Measurements from ENCODE around the gene ZNF576.
"Not testable (repeated sequence)": the region's sequence is repeated elsewhere in the genome, so short reads cannot be mapped to it uniquely, and the experiment has no call there.

ZNF576 gene

DNA sequence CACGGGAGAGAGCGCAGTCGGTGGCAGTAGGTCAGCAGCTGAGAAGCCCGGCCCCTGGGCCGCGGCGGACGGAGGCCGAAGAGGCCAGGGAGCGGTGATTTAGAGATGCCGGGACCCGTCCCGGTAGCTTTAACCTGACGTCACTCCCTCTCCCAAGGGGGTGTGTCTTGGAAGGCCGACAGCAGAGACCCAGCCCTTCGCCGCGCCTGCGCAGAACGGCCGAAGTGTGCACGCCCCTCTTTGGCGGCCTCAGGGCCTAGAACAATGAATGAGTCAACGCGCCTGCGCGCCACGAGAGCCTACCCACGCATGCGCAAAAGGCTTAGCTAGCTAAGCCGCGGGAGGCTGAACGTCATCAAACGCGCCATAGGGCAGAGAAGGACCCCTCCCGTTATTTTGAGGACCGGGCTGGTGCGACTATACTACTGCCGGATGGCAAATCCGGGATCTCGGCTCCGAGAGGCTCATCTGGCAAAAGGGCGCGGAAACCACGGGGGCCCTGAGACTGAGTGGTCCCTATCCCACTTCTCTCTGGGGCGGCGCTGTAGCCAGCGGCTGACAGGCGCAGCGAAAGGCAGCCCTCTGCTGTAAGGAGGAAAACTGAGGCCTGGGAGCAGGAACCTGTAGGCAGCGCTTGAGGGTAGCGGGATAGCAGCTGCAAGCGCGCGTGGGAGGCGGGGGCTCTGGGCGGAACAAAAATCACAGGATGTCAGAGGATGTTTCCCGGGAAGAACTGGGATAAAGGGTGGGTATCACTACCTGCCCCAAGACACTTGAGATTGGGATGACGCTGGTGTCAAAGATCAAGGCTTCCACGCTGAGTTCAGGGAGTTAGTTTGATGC, at the start of gene ZNF576, which contains the start of gene IRGQ:
TSS of gene ZNF576 (plus strand) at position 597 of the 843 bp plus-strand sequence. CDS start 514 bp downstream, outside the sequence.
TSS of gene IRGQ (minus strand) at position 136 of the 843 bp plus-strand sequence. CDS start 796 bp downstream, outside the sequence.
- in situ Hi-C loops (cut with HindIII; ENCODE audit: low pct_unique_long_range_greater_than_20kb, low sequenced_read_pairs), result no loop called here
- peak; percentile 87 to 98 for DNase-seq (ENCODE audit: low read depth in 1 of 2, low spot score in 1 of 2)
- no peak for TF ChIP-seq JUND (IDR thresholded peaks at IDR 0.05; ENCODE audit: low read depth)

DNA sequence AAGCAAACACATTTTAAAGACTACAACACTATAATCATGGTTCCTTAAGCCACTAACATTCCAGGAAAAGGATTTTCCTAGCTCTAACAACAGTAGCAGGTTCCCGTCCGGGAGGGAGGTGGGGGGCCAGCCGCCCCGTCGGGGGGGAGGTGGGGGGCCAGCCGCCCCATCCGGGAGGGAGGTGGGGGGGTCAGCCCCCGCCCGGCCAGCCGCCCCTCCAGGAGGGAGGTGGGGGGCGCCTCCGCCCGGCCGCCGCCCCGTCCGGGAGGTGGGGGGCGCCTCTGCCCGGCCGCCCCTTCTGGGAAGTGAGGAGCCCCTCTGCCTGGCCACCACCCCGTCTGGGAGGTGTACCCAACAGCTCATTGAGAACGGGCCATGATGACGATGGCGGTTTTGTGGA, 48.5 kb upstream of the ZNF576 start:
- DNase-seq (ENCODE audit: low read depth in 1 of 2, low spot score in 1 of 2); in situ Hi-C loops (cut with HindIII; ENCODE audit: low pct_unique_long_range_greater_than_20kb, low sequenced_read_pairs): not testable (repeated sequence)

- no peak for DNase-seq (ENCODE audit: low read depth in 1 of 2, low spot score in 1 of 2)
- no peak for TF ChIP-seq JUND (IDR thresholded peaks at IDR 0.05; ENCODE audit: low read depth)
- in situ Hi-C loops (cut with HindIII; ENCODE audit: low pct_unique_long_range_greater_than_20kb, low sequenced_read_pairs), result no loop called here
These were observed 47.7 kb upstream of the ZNF576 start for GRCh38 chr19:43548706-43549105.

GRCh38 chr19:43551399-43552197, 44.8 kb upstream of the ZNF576 start:
- TF ChIP-seq JUND (IDR thresholded peaks at IDR 0.05; ENCODE audit: low read depth), result no peak
- in situ Hi-C loops (cut with HindIII; ENCODE audit: low pct_unique_long_range_greater_than_20kb, low sequenced_read_pairs), result no loop called here

DNA sequence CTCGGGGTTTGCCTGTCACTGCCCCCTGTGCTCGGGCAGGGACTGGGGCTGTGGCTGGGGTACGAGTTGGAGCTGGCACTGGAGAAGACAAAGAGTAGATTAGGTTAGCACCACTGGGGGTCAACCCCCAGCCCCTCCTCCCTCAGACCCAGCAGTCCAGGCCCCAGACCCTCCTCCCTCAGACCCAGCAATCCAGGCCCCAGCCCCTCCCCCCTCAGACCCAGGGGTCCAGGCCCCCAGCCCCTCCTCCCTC, 44.3 kb upstream of the ZNF576 start:
- no peak for DNase-seq (ENCODE audit: low read depth in 1 of 2, low spot score in 1 of 2)
- in situ Hi-C loops (cut with HindIII; ENCODE audit: low pct_unique_long_range_greater_than_20kb, low sequenced_read_pairs), result no loop called here

More at GRCh38 chr19:43551399-43552197, 44.8 kb upstream of the ZNF576 start:
- DNase-seq (ENCODE audit: low read depth in 1 of 2, low spot score in 1 of 2), result no peak

GRCh38 chr19:43552616-43553015, 43.8 kb upstream of the ZNF576 start:
- DNase-seq (ENCODE audit: low read depth in 1 of 2, low spot score in 1 of 2), result no peak
- no peak for TF ChIP-seq JUND (IDR thresholded peaks at IDR 0.05; ENCODE audit: low read depth)
- in situ Hi-C loops (cut with HindIII; ENCODE audit: low pct_unique_long_range_greater_than_20kb, low sequenced_read_pairs), result no loop called here

More for the DNA sequence above, 44.3 kb upstream of the ZNF576 start:
- TF ChIP-seq JUND (IDR thresholded peaks at IDR 0.05; ENCODE audit: low read depth), result no peak

- TF ChIP-seq JUND (IDR thresholded peaks at IDR 0.05; ENCODE audit: low read depth), result no peak
- DNase-seq (ENCODE audit: low read depth in 1 of 2, low spot score in 1 of 2), result no peak
- in situ Hi-C loops (cut with HindIII; ENCODE audit: low pct_unique_long_range_greater_than_20kb, low sequenced_read_pairs), result no loop called here
These were observed 42.7 kb upstream of the ZNF576 start for GRCh38 chr19:43553656-43554055.

GRCh38 chr19:43554317-43554895, 42.0 kb upstream of the ZNF576 start:
- DNase-seq (ENCODE audit: low read depth in 1 of 2, low spot score in 1 of 2), result no peak
- no peak for TF ChIP-seq JUND (IDR thresholded peaks at IDR 0.05; ENCODE audit: low read depth)
- in situ Hi-C loops (cut with HindIII; ENCODE audit: low pct_unique_long_range_greater_than_20kb, low sequenced_read_pairs), result no loop called here

DNA sequence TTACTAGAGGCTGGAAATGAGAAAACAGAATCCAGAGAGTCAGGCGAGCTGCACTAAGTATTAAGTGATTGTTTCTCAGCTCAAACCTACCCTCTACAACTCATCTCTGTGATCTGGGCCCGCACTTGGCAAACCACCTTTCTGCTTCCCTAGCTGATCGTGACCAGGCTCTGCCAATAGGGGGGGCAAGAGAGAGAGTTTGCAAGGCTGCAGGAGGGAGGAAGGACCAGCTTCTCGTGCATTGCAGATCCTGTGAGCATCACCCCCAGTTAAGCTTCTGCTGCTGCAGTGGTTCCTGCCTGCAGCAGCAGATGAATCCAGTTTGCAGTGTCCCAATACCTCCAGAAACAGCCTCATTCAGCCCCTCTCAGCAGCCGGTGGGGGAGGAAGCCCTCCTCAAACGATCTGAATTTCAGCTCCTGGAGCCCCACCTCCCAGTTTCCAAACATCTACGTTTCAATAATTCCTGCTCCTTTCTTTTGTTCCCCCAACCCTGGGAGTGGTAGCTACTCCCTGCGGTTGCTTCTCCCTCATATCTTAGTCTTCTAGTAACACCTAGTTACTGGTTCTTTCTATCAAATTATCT, 41.1 kb upstream of the ZNF576 start:
- TF ChIP-seq JUND (IDR thresholded peaks at IDR 0.05; ENCODE audit: low read depth), result no peak
- in situ Hi-C loops (cut with HindIII; ENCODE audit: low pct_unique_long_range_greater_than_20kb, low sequenced_read_pairs), result no loop called here
- peak; percentile 76 to 77 for DNase-seq (ENCODE audit: low read depth in 1 of 2, low spot score in 1 of 2)

DNA sequence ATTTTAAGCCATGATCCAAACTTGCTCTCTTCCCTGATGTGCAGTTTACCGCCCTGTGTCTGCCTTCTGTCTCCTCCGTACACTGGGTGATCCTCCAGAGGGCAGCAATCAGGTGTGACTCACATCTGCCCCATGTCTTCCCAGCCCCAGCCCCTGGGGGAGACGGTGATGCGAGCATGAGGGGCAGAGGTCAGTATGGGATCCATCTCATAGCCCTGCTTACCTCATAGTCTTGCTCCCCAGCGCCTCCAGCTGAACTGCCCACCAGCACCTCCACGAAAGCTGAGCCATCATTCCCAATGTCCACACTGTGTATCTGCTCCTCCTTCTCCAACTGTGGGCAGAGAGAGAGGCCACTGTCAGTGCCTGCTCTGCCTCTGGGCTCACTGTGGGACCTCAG, 35.7 kb upstream of the ZNF576 start:
- in situ Hi-C loops (cut with HindIII; ENCODE audit: low pct_unique_long_range_greater_than_20kb, low sequenced_read_pairs), result no loop called here
- DNase-seq (ENCODE audit: low read depth in 1 of 2, low spot score in 1 of 2), result no peak

DNA sequence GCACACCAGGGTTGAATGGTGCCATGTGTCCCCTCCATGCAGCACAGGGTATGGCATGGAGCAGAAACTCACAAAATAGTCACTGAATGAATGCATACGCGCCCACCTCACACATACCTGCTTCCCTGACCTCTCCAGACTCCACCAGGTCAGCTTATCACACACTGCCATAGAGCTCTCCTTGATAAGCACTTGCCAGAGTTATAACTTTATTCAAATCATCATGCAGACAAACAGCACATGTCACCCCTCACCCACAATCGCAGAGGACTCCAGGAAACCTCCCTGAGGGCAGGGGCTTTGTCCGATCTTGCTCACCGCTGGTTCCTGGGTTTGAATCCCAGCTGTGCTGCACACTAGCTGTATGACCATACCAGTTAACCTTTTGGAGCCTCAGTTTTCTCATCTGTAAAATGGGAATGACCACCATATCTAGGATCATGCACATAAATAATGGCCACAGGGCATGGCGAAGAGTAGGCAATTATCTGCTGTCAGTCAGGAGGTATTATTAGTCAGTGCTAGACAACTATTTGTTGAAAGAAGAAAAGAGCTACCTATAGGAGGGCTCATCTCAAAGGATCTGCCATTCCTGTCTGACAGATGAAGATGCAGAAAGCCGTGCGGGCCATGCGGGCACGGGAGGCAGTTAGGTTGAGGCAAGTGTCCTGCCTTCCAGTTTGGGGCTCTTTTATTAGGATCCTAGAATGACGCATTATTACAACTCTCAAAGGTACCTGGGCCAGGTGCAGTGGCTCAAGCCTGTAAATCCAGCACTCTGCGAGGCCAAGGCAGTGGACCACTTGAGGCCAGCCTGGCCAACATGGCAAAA, 35.0 kb upstream of the ZNF576 start:
- no peak for TF ChIP-seq JUND (IDR thresholded peaks at IDR 0.05; ENCODE audit: low read depth)
- in situ Hi-C loops (cut with HindIII; ENCODE audit: low pct_unique_long_range_greater_than_20kb, low sequenced_read_pairs), result no loop called here
- no peak for DNase-seq (ENCODE audit: low read depth in 1 of 2, low spot score in 1 of 2)

More for the DNA sequence above, 35.7 kb upstream of the ZNF576 start:
- no peak for TF ChIP-seq JUND (IDR thresholded peaks at IDR 0.05; ENCODE audit: low read depth)

- in situ Hi-C loops (cut with HindIII; ENCODE audit: low pct_unique_long_range_greater_than_20kb, low sequenced_read_pairs), result no loop called here
- TF ChIP-seq JUND (IDR thresholded peaks at IDR 0.05; ENCODE audit: low read depth), result no peak
- no peak for DNase-seq (ENCODE audit: low read depth in 1 of 2, low spot score in 1 of 2)
These were observed 34.1 kb upstream of the ZNF576 start for GRCh38 chr19:43562226-43562697.

Data from T47D (cell line).